ENCODE data around the gene DCTPP1.

DCTPP1 gene

DNA sequence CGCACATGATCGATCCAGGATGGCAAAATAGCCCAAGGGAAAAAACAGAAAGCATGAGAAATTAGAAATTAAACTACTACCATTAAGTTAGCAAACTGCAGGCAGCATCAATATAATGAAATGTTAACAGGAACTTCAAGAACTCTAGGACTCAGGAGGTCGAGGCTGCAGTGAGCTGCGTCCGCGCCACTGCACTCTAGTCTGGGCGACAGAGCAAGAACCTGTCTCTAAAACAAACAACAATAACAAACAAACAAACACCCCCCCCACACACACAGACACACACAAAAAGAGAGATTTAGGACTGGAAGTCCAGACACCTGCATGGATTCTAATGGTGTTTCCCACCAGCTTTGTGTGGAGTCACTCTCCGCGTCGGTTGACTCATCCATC is 16.4 kb upstream of the DCTPP1 start:
- peak; percentile 51 for DNase-seq

DNA sequence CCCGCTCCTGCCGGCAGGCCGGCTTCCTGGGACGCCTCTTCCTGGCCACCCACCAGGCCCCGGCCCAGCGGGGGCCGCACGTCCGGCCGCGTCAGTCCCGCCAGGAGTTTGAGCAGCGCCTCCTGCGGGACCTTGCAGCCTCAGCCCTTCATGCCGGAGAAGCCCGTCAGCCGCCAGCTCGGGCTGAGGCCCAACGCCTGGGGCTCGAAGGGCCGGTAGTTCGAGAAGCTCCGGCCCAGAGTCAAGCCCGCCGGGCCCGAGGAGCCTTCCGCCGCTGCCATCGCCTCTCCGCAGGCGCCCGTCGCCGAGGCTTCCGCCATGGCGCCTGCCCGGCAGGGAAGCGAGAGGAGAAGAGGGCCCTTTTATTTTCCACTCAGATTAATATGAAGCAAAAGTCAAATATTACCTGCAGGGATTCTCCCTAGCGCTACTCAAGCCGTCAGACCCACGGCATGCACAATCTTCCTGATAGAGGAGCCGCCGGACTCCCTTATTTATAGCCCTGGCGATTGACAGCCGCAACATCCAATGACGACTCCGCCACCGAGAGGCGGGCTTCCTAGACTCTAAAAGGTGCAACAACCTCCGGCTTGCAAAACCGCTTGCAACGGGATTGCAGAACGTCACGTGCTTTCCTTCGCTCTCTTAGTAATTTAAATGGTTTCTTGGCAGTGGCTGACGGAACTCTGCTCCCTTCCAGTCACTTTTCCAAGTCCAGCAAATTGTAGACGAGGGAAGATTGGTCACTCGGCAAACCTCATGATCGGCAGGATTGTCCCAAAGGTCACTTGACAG is 15.8 kb upstream of the DCTPP1 start, which contains the start of gene SEPHS2:
Gene SEPHS2 (minus strand): TSS at position 467 of the 795 bp plus-strand sequence. CDS start 147 bp downstream, at position 320.
- peak; percentile 98 for DNase-seq

DNA sequence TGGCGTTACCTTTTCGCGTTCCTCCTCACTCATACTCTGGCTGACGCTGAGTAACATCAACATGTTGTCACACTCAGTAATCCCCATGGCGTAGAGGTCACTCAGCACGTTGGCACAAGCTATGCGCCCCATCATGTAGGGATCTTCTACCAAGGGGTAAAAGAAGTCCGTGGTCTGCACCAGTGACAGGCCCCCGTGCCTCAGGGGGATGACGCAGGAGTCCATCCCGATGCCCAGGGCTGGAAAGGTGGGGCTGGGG is 15.2 kb upstream of the DCTPP1 start:
- no peak for DNase-seq

GRCh38 chr16:30444231-30445148 is 14.7 kb upstream of the DCTPP1 start:
- peak; percentile 74 for DNase-seq

- no peak for DNase-seq
Observed at GRCh38 chr16:30443631-30444030, 13.8 kb upstream of the DCTPP1 start.

GRCh38 chr16:30439720-30440348 is 10.0 kb upstream of the DCTPP1 start:
- DNase-seq, result no peak

DNA sequence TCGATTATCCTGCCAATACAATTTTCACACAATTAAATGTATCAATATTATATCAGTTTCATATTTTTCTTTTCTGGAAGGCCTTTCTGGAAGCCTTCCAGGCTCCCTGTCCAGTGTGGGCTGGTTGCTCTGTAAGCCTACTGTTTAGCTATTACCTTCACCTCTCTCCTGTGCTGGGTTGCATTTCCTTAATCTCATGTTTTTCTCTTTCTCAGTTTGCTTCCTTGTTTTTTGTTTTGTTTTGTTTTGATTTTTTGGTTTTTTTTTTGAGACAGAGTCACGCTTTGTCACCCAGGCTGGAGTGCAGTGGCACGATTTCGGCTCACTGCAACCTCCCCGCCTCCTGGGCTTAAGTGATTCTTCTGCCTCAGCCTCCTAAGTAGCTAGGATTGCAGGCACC is 9.0 kb upstream of the DCTPP1 start:
- no peak for DNase-seq

DNA sequence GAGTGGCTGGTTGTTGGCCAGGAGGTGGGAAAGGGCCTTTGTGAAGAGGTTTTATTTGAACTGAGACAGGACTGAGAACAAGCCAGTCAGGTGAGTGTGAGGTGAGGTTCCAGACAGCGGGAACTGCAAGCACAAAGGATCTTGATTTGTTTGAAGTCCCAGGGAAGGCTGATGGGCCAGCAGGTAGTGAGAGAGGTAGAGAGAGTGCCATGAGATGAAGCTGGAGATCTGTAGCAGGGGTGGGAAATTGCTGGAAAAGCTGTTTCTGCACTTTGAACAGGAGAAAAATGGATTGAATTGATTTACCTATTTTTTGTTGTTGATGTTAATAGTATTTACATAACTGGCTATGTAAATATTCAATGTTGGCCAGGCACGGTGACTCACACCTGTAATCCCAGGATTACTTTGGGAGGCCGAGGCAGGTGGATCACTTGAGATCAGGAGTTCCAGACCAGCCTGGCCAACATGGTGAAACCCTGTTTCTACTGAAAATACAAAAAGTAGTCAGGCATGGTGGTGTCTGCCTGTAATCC is 7.7 kb upstream of the DCTPP1 start:
- DNase-seq, result peak; percentile 98

DNA sequence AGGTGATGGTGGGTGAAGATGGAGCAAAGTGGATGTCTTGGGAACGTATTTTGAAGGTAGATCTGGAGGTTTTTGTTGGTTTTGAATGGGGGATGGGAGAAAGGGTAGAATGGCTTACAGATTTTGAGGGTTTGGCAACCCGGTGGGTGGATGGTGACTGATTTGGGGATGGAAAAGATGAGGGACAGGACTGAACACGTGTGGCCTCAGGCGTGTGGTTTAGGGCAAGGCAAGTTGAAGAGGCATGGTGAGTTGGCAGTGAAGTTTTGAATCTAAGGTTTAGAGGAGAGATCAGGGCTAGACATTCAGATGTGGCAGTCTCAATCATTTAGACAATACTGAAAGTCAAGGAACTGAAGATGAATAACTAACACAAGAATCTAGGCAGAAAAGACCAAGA is 5.0 kb upstream of the DCTPP1 start:
- no peak for DNase-seq

DNA sequence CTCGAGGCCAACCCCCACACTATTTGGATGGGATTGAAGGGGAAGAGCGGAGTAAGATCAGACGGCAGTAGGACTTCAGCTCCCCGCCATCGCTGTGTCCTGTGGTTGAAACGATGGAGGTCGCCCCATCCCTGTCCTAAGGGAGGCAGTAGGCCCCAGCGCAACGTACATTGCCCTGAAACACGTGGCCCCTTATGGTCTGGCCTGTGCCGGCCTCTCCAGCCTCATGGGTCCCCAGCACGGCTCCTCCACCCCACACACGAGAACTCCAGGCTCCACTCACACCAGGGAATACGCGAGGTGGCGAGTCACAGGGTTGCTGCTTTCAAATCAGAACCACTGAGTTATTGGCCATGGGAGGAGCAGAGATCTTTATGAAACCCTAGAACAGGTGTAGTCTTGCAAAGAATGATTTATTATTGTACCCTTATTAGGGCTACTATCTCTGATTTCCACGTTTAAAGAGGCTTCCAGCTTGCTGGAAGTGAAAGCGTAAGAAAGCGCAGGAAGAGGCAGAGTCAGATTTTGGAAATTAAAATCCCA is 669 bp upstream of the DCTPP1 start:
- DNase-seq, result no peak

- peak; percentile 78 for DNase-seq
Observed at GRCh38 chr16:30429418-30429677, 482 bp downstream of the DCTPP1 start.

DNA sequence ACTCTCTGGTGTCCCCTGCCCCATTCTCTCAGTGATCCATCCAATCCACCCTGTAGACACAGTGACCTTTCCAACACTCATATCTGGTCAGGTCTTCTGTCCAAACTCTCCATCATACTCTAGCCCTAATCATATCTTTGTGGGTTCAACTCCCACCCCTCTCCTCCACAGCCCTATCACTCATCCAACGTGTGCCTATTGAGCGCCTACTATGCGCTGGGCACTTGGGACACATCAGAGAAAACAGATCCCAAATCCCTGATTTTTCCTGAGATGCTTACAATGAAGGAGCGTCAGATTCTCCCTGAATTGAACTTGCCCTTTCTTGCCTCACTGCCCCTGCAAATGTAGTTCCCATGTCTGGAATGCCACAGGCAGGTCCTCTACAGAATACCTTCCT is 1.8 kb downstream of the DCTPP1 start:
- DNase-seq, result no peak

- DNase-seq, result no peak
Observed at GRCh38 chr16:30421010-30421409, 8.8 kb downstream of the DCTPP1 start.

DNA sequence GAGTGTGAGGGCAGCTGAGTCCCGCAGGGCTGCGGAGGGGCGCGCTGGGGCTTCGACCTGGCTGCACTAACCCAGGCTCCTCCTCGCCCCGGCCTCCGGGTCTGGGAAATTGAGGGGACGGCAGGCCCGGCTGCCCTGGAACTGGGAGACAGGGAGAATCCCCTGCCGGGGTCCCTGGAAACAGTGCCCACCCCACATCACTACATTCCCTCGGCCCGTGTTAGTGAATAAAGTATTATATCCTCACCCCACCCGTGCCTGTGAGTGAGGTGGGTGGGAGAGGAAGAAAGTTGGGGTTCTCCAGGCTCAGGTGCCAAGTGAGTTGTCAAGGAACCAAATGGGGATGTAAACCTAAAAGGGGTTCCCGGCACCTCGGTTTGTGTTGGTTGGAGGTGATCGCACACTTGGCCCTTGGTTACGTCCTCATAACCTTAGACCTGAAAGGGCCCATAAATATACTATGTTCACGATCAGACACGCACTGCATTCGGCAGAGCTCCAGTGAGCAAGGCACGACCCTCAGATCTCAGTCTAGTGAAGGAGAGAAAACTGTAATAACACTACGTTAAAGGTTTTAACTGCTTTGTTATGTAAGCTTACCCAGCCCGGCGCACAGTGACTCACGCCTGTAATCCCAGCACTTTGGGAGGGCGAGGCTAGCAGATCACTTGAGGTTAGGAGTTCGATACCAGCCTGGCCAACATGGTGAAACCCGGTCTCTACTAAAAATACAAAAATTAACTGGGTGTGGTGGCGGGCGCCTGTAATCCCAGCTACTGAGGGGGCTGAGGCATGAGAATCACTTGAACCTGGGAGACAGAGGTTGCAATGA is 11.3 kb downstream of the DCTPP1 start:
- no peak for DNase-seq

GRCh38 chr16:30417529-30418349 is 12.1 kb downstream of the DCTPP1 start:
- DNase-seq, result peak; percentile 99

GRCh38 chr16:30416624-30417528 is 13.0 kb downstream of the DCTPP1 start:
- peak; percentile 27 for DNase-seq

DNA sequence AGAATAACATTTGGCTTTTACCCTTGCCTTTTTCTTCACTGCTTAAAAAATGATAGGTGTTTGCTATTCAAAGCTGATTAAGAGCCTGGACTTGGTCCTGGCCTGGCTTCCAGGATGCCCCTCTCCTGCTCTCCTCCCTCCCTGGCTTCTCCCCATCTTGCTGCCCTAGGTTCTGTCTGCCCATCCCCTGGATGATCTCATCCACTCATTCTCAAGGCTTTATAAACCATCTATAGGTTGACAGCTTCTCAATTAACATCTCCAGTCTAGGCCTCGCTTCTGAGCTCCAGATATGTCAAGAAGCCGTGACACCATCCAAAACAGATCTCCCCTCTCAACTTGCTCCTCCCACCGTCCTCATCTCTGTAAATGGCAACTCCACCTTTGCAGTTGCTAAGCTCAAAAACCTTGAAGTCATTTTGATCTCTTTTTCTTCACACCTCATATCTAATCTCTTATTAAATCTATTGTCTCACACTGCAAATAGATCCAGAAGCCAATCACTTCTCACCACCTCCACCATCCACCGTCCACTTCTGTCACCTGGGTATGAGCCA is 13.7 kb downstream of the DCTPP1 start:
- DNase-seq, result no peak

GRCh38 chr16:30414159-30414558 is 15.7 kb downstream of the DCTPP1 start:
- DNase-seq, result no peak

DNA sequence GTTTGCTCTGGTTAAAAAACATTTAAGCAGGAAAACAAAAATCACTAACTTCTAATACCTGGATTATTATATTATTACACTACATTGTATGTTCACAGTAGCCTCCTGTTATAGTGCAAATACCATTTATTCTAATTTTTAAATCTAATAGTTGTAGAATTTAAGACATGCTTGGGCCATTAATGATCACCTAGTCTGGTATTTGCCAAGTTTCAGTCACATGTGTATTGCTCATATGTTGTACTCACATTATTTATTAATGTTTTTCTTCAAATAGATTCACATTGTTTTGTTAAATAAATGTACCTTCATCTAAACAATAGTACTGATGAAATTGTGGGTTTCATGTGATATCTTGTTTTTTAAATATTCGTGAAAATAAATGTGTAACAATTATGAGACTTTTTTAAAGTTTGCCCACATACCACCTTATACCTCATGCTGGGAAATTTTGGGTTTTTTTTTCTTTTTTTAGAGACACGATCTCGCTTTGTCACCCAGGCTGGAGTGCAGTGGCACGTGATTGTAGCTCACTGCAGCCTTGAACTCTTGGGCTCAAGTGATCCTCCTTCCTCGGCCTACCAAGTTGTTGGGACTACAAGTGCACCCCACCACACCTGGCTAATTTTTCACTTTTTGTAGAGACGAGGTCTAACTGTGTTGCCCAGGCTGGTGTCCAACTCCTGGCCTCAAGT is 16.6 kb downstream of the DCTPP1 start:
- DNase-seq, result no peak
